Liver (tissue), 3 donors: ENCODE measurements around the gene ZMYND11.

Source experiments
- GABPA ChIP-seq, 2 donors: IDR thresholded peaks in 1 of 2; conservative IDR thresholded peaks in 1 of 2; 2 replicates each; pipeline ENCODE4 v1.6.1; 2016; ENCODE audit warnings: antibody characterized with exemption in 2 of 2, mild to moderate bottlenecking in 1 of 2, moderate library complexity in 1 of 2
- JUND ChIP-seq, 2 donors: IDR thresholded peaks; 2 replicates each; pipeline ENCODE4 v1.6.1; 2016; ENCODE audit warnings: antibody characterized with exemption in 2 of 2
- RAD21 ChIP-seq, 2 donors: IDR thresholded peaks; 2 replicates each; pipeline ENCODE4 v1.6.1; 2016; ENCODE audit warnings: antibody characterized with exemption in 2 of 2, mild to moderate bottlenecking in 2 of 2
- RXRA ChIP-seq, 2 donors: IDR thresholded peaks; 2 replicates each; pipeline ENCODE4 v1.6.1; 2017 to 2018; ENCODE audit warnings: antibody characterized with exemption in 2 of 2, mild to moderate bottlenecking in 1 of 2
- SP1 ChIP-seq: IDR thresholded peaks from 2 replicates; pipeline ENCODE4 v1.6.1; 2018; ENCODE audit warnings: antibody characterized with exemption, mild to moderate bottlenecking
- TAF1 ChIP-seq: conservative IDR thresholded peaks from 2 replicates; pipeline ENCODE4 v1.6.1; 2016; ENCODE audit warnings: antibody characterized with exemption, mild to moderate bottlenecking
- TF ChIP-seq, protein P1 (sequence below): fragments of 150-350 bp; IDR thresholded peaks from 2 replicates; pipeline ENCODE4 v1.5.1; 2017; ENCODE audit warnings: improper control_type of control experiment, low read depth, low read length; ENCODE audit not compliant: missing input control
- TF ChIP-seq, protein P2 (sequence below): IDR thresholded peaks from 2 replicates; pipeline ENCODE4 v1.6.1; 2016; ENCODE audit warnings: antibody characterized with exemption
- TF ChIP-seq, protein P3 (sequence below): IDR thresholded peaks from 2 replicates; pipeline ENCODE4 v1.6.1; 2016; ENCODE audit warnings: antibody characterized with exemption
- TF ChIP-seq, protein P4 (sequence below): IDR thresholded peaks from 2 replicates; pipeline ENCODE4 v1.6.1; 2016; ENCODE audit warnings: antibody characterized with exemption
- TF ChIP-seq, protein P5 (sequence below): IDR thresholded peaks from 2 replicates; pipeline ENCODE4 v1.6.1; 2016; ENCODE audit warnings: antibody characterized with exemption, mild to moderate bottlenecking
- donor health status: healthy.
- donor health status: healthy.

DNA sequence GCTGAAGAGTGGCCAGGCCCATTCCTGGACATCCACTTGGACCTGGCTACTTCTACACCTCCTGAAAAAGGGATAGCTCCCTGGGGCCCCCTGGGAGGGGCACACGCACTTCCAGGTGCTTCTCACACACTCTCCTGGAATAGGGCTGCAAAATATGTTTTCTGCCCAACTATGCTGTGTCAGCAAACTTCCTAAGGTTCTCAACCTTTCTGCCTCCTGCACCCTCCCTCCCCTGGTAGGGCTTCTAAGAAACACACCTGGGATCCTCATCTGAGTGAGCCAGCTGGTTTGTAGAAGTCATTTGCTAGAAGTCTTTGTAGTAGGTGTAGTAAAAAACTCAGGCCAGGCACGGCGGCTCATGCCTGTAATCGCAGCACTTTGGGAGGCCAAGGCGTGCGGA lies 136.5 kb downstream of the ZMYND11 start:
- TF ChIP-seq, protein P1, sequence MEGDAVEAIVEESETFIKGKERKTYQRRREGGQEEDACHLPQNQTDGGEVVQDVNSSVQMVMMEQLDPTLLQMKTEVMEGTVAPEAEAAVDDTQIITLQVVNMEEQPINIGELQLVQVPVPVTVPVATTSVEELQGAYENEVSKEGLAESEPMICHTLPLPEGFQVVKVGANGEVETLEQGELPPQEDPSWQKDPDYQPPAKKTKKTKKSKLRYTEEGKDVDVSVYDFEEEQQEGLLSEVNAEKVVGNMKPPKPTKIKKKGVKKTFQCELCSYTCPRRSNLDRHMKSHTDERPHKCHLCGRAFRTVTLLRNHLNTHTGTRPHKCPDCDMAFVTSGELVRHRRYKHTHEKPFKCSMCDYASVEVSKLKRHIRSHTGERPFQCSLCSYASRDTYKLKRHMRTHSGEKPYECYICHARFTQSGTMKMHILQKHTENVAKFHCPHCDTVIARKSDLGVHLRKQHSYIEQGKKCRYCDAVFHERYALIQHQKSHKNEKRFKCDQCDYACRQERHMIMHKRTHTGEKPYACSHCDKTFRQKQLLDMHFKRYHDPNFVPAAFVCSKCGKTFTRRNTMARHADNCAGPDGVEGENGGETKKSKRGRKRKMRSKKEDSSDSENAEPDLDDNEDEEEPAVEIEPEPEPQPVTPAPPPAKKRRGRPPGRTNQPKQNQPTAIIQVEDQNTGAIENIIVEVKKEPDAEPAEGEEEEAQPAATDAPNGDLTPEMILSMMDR: no peak
- TF ChIP-seq, protein P2, sequence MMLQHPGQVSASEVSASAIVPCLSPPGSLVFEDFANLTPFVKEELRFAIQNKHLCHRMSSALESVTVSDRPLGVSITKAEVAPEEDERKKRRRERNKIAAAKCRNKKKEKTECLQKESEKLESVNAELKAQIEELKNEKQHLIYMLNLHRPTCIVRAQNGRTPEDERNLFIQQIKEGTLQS: no peak
- TF ChIP-seq RAD21 (IDR thresholded peaks at IDR 0.05) (no peak), JUND (IDR thresholded peaks at IDR 0.05) (no peak), GABPA (IDR thresholded peaks at IDR 0.05 in 1 of 2, conservative IDR thresholded peaks at IDR 0.05 in 1 of 2) (no peak), RXRA (IDR thresholded peaks at IDR 0.05) (no peak), SP1 (no peak), TAF1 (no peak)
- TF ChIP-seq, protein P3, sequence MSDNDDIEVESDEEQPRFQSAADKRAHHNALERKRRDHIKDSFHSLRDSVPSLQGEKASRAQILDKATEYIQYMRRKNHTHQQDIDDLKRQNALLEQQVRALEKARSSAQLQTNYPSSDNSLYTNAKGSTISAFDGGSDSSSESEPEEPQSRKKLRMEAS: no peak
- TF ChIP-seq, protein P4, sequence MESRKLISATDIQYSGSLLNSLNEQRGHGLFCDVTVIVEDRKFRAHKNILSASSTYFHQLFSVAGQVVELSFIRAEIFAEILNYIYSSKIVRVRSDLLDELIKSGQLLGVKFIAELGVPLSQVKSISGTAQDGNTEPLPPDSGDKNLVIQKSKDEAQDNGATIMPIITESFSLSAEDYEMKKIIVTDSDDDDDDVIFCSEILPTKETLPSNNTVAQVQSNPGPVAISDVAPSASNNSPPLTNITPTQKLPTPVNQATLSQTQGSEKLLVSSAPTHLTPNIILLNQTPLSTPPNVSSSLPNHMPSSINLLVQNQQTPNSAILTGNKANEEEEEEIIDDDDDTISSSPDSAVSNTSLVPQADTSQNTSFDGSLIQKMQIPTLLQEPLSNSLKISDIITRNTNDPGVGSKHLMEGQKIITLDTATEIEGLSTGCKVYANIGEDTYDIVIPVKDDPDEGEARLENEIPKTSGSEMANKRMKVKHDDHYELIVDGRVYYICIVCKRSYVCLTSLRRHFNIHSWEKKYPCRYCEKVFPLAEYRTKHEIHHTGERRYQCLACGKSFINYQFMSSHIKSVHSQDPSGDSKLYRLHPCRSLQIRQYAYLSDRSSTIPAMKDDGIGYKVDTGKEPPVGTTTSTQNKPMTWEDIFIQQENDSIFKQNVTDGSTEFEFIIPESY: no peak
- TF ChIP-seq, protein P5, sequence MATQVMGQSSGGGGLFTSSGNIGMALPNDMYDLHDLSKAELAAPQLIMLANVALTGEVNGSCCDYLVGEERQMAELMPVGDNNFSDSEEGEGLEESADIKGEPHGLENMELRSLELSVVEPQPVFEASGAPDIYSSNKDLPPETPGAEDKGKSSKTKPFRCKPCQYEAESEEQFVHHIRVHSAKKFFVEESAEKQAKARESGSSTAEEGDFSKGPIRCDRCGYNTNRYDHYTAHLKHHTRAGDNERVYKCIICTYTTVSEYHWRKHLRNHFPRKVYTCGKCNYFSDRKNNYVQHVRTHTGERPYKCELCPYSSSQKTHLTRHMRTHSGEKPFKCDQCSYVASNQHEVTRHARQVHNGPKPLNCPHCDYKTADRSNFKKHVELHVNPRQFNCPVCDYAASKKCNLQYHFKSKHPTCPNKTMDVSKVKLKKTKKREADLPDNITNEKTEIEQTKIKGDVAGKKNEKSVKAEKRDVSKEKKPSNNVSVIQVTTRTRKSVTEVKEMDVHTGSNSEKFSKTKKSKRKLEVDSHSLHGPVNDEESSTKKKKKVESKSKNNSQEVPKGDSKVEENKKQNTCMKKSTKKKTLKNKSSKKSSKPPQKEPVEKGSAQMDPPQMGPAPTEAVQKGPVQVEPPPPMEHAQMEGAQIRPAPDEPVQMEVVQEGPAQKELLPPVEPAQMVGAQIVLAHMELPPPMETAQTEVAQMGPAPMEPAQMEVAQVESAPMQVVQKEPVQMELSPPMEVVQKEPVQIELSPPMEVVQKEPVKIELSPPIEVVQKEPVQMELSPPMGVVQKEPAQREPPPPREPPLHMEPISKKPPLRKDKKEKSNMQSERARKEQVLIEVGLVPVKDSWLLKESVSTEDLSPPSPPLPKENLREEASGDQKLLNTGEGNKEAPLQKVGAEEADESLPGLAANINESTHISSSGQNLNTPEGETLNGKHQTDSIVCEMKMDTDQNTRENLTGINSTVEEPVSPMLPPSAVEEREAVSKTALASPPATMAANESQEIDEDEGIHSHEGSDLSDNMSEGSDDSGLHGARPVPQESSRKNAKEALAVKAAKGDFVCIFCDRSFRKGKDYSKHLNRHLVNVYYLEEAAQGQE: no peak
